Mesenchymal stem cell (in vitro differentiated cells and primary cell): ENCODE data around the gene JUND.
A peak's percentile ranks its signal among the peaks of the same experiment; 100 is the strongest.

ENCODE experiments used
- DNase-seq: peaks from one replicate; pipeline ENCODE4 v3.0.0-alpha.2; 2013
- H2AFZ ChIP-seq: one replicate; pipeline ENCODE4 v1.6.1; 2013; ENCODE audit warnings: low read depth, mild to moderate bottlenecking, control low read depth, inconsistent platforms, low read length, moderate library complexity
- H2AK5ac ChIP-seq: 2 replicates; pipeline ENCODE4 v1.6.1; 2013; ENCODE audit warnings: low read length, moderate library complexity, mild to moderate bottlenecking, inconsistent platforms; ENCODE audit not compliant: severe bottlenecking
- H2BK120ac ChIP-seq: one replicate; pipeline ENCODE4 v1.6.1; 2013; ENCODE audit warnings: low read depth, mild to moderate bottlenecking, inconsistent platforms, low read length, moderate library complexity
- H2BK12ac ChIP-seq, 2 experiments: one replicate each; pipeline ENCODE4 v1.6.1; 2013; ENCODE audit warnings: inconsistent platforms in 2 of 2, low read length in 2 of 2, mild to moderate bottlenecking in 2 of 2, moderate library complexity in 2 of 2, control low read depth in 1 of 2
- H2BK15ac ChIP-seq: one replicate; pipeline ENCODE4 v1.6.1; 2013; ENCODE audit warnings: mild to moderate bottlenecking, low read depth, inconsistent platforms; ENCODE audit not compliant: poor library complexity, severe bottlenecking
- H2BK5ac ChIP-seq: 2 replicates; pipeline ENCODE4 v1.6.1; 2013; ENCODE audit warnings: low read depth, mild to moderate bottlenecking, low read length, control low read depth, inconsistent platforms; ENCODE audit not compliant: poor library complexity, severe bottlenecking
- H3K14ac ChIP-seq, 2 experiments: one replicate each; pipeline ENCODE4 v1.6.1; 2013; ENCODE audit warnings: inconsistent platforms in 2 of 2, low read length in 2 of 2, control low read depth in 1 of 2, mild to moderate bottlenecking in 1 of 2, moderate library complexity in 1 of 2
- H3K18ac ChIP-seq, 2 experiments: one replicate each; pipeline ENCODE4 v1.6.1; 2013; ENCODE audit warnings: inconsistent platforms in 2 of 2, low read length in 2 of 2, control low read depth in 1 of 2, low read depth in 1 of 2, mild to moderate bottlenecking in 1 of 2
- H3K23ac ChIP-seq, 2 experiments: one replicate each; pipeline ENCODE4 v1.6.1; 2013; ENCODE audit warnings: inconsistent platforms in 2 of 2, low read length in 2 of 2, mild to moderate bottlenecking in 2 of 2, moderate library complexity in 2 of 2, control low read depth in 1 of 2
- H3K27ac ChIP-seq: 2 replicates; pipeline ENCODE4 v1.5.1; 2013; ENCODE audit warnings: mild to moderate bottlenecking, moderate library complexity, low read length, control low read depth, inconsistent platforms; ENCODE audit not compliant: poor library complexity, severe bottlenecking
- H3K27me3 ChIP-seq, 2 experiments: 2 replicates each; pipeline versions ENCODE4 v1.6.1 to v1.7.0; 2013; ENCODE audit warnings: low read length in 2 of 2, mild to moderate bottlenecking in 2 of 2, moderate library complexity in 2 of 2, control low read depth in 1 of 2, inconsistent platforms in 1 of 2; ENCODE audit not compliant: control insufficient read depth in 1 of 2, insufficient read depth in 1 of 2
- H3K36me3 ChIP-seq, 2 experiments: 2 replicates each; pipeline versions ENCODE4 v1.6.1 to v1.7.0; 2013; ENCODE audit warnings: low read length in 2 of 2, control low read depth in 1 of 2, inconsistent platforms in 1 of 2, low read depth in 1 of 2, mild to moderate bottlenecking in 1 of 2; ENCODE audit not compliant: insufficient read depth in 2 of 2, control insufficient read depth in 1 of 2
- H3K4ac ChIP-seq, 2 experiments: one replicate each; pipeline ENCODE4 v1.6.1; 2013; ENCODE audit warnings: inconsistent platforms in 2 of 2, low read length in 2 of 2, mild to moderate bottlenecking in 2 of 2, moderate library complexity in 2 of 2, control low read depth in 1 of 2, low read depth in 1 of 2
- H3K4me1 ChIP-seq: 2 replicates; pipeline ENCODE4 v1.6.1; 2013; ENCODE audit warnings: low read depth, low read length, control low read depth; ENCODE audit not compliant: control insufficient read depth, insufficient read depth
- H3K4me2 ChIP-seq: 2 replicates; pipeline ENCODE4 v1.6.1; 2013; ENCODE audit warnings: low read length, mild to moderate bottlenecking, inconsistent platforms; ENCODE audit not compliant: poor library complexity, severe bottlenecking
- H3K4me3 ChIP-seq, 2 experiments: 2 replicates each; pipeline versions ENCODE4 v1.5.1 to v1.7.0; 2013; ENCODE audit warnings: low read length in 2 of 2, mild to moderate bottlenecking in 2 of 2, control low read depth in 1 of 2, low read depth in 1 of 2; ENCODE audit not compliant: insufficient read depth in 1 of 2
- H3K79me1 ChIP-seq: replicated peaks from 2 replicates; pipeline ENCODE4 v1.6.1; 2013; ENCODE audit warnings: mild to moderate bottlenecking, control low read depth, low read length, inconsistent platforms; ENCODE audit not compliant: poor library complexity, severe bottlenecking
- H3K9ac ChIP-seq: 2 replicates; pipeline ENCODE4 v1.7.0; 2013; ENCODE audit warnings: mild to moderate bottlenecking, low read length, moderate library complexity
- H3K9me3 ChIP-seq: 2 replicates; pipeline ENCODE4 v1.7.0; 2013; ENCODE audit warnings: mild to moderate bottlenecking, low read length; ENCODE audit not compliant: control insufficient read depth
- H4K8ac ChIP-seq: one replicate; pipeline ENCODE4 v1.6.1; 2013; ENCODE audit warnings: inconsistent platforms, mild to moderate bottlenecking, low read length, moderate library complexity
- H4K91ac ChIP-seq: one replicate; pipeline ENCODE4 v1.6.1; 2013; ENCODE audit warnings: mild to moderate bottlenecking, low read length, inconsistent platforms
- WGBS: methylation state at CpG from one replicate; pipeline ENCODE4 v1.1.7; 2013; ENCODE audit warnings: mixed read lengths; 5-methylcytosine and 5-hydroxymethylcytosine counted together

JUND gene

GRCh38 chr19:18294467-18294864 lies 13.0 kb upstream of the JUND start:
- H2BK15ac ChIP-seq, result no peak overlapping the region
- no peaks in the 10 kb centered on the region for H3K9me3 ChIP-seq
- H3K4me2 ChIP-seq, result no peak overlapping the region
- H2AFZ ChIP-seq, result no peak overlapping the region
- peaks cover 38% of the 10 kb centered on the region for H3K4me1 ChIP-seq
- no peak overlapping the region for H3K27ac ChIP-seq
- no peak overlapping the region for H2BK5ac ChIP-seq
- 73% methylated on average over 4 of the region's 9 CpGs for WGBS
- H3K27me3 ChIP-seq, result no peaks in the 10 kb centered on the region
- no peak overlapping the region for H2BK120ac ChIP-seq
- H3K14ac ChIP-seq, result no peak overlapping the region
- H3K4me3 ChIP-seq, result no peak overlapping the region
- no peak overlapping the region for H3K4ac ChIP-seq
- H2BK12ac ChIP-seq, result no peak overlapping the region
- no peak overlapping the region for H3K9ac ChIP-seq
- no peaks in the 10 kb centered on the region for H3K36me3 ChIP-seq
- no peaks in the 10 kb centered on the region for H3K79me1 ChIP-seq
- H4K91ac ChIP-seq, result peak overlapping the region; percentile 70
- no peak overlapping the region for H3K18ac ChIP-seq
- no peak overlapping the region for H4K8ac ChIP-seq
- H2AK5ac ChIP-seq, result no peak overlapping the region
- DNase-seq, result no peak
- no peak overlapping the region for H3K23ac ChIP-seq

- H3K9ac ChIP-seq, result peak overlapping the region; percentile 94
- DNase-seq, result no peak
Observed at GRCh38 chr19:18293642-18294466, 12.4 kb upstream of the JUND start.

GRCh38 chr19:18292810-18293641 lies 11.6 kb upstream of the JUND start:
- peak overlapping the region; percentile 94 for H3K9ac ChIP-seq
- peak; percentile 78 for DNase-seq
- peak overlapping the region; percentile 79 for H2BK5ac ChIP-seq
- H3K27ac ChIP-seq, result peak overlapping the region; percentile 91
- peak overlapping the region; percentile 75 for H3K4me2 ChIP-seq
- H2BK15ac ChIP-seq, result peak overlapping the region; percentile 96
- peak overlapping the region; percentile 72 for H2AK5ac ChIP-seq
- peak overlapping the region; percentile 95 for H4K8ac ChIP-seq
- 11% methylated on average over 30 of the region's 31 CpGs for WGBS
- H3K36me3 ChIP-seq, result no peaks in the 10 kb centered on the region
- H3K4ac ChIP-seq, result peak overlapping the region; percentile 61 to 95
- peak overlapping the region; percentile 81 for H2AFZ ChIP-seq
- peak overlapping the region; percentile 62 to 99 for H2BK12ac ChIP-seq
- H3K79me1 ChIP-seq, result no peaks in the 10 kb centered on the region
- H3K4me3 ChIP-seq, result peak overlapping the region; percentile 66 to 79
- peak overlapping the region; percentile 98 for H4K91ac ChIP-seq
- peak overlapping the region in 1 of 2 experiments; percentile 95 for H3K14ac ChIP-seq
- H3K9me3 ChIP-seq, result no peaks in the 10 kb centered on the region
- no peaks in the 10 kb centered on the region for H3K27me3 ChIP-seq
- peak overlapping the region in 1 of 2 experiments; percentile 46 for H3K23ac ChIP-seq
- H2BK120ac ChIP-seq, result peak overlapping the region; percentile 94
- H3K18ac ChIP-seq, result peak overlapping the region; percentile 81 to 98
- H3K4me1 ChIP-seq, result peaks cover 37% of the 10 kb centered on the region

More at GRCh38 chr19:18293642-18294466, 12.4 kb upstream of the JUND start:
- H3K79me1 ChIP-seq, result no peaks in the 10 kb centered on the region
- H4K91ac ChIP-seq, result peak overlapping the region; percentile 76
- peak overlapping the region in 1 of 2 experiments; percentile 91 for H3K18ac ChIP-seq
- no peaks in the 10 kb centered on the region for H3K9me3 ChIP-seq
- H2BK120ac ChIP-seq, result no peak overlapping the region
- WGBS, result 84% methylated on average over 17 of the region's 18 CpGs
- peaks cover 36% of the 10 kb centered on the region for H3K4me1 ChIP-seq
- peak overlapping the region; percentile 38 for H3K4me2 ChIP-seq
- H2BK15ac ChIP-seq, result no peak overlapping the region
- H3K27ac ChIP-seq, result peak overlapping the region; percentile 72
- peak overlapping the region in 1 of 2 experiments; percentile 95 for H3K14ac ChIP-seq
- peak overlapping the region in 1 of 2 experiments; percentile 79 for H3K4me3 ChIP-seq
- H3K4ac ChIP-seq, result peak overlapping the region; percentile 61 to 95
- H3K23ac ChIP-seq, result no peak overlapping the region
- peak overlapping the region; percentile 95 for H4K8ac ChIP-seq
- H2AK5ac ChIP-seq, result peak overlapping the region; percentile 72
- no peaks in the 10 kb centered on the region for H3K27me3 ChIP-seq
- no peak overlapping the region for H2AFZ ChIP-seq
- no peak overlapping the region for H2BK5ac ChIP-seq
- H2BK12ac ChIP-seq, result peak overlapping the region; percentile 62 to 99
- no peaks in the 10 kb centered on the region for H3K36me3 ChIP-seq

- Histone ChIP-seq H3K36me3 (no peaks in the 10 kb centered on the region), H3K9me3 (no peaks in the 10 kb centered on the region), H2BK120ac (peak overlapping the region; percentile 94), H4K8ac (peak overlapping the region; percentile 88), H3K27me3 (no peaks in the 10 kb centered on the region), H3K23ac (peak overlapping the region in 1 of 2 experiments; percentile 68), H2AFZ (no peak overlapping the region), H3K4me2 (peak overlapping the region; percentile 75), H3K14ac (no peak overlapping the region), H2BK15ac (peak overlapping the region; percentile 96), H3K27ac (peak overlapping the region; percentile 91), H3K4ac (peak overlapping the region; percentile 27 to 45), H2AK5ac (peak overlapping the region; percentile 27), H2BK5ac (peak overlapping the region; percentile 79), H3K4me3 (peak overlapping the region; percentile 66 to 79), H3K9ac (peak overlapping the region; percentile 94), H4K91ac (peak overlapping the region; percentile 98), H3K79me1 (no peaks in the 10 kb centered on the region), H3K18ac (peak overlapping the region; percentile 81 to 98), H3K4me1 (peaks cover 40% of the 10 kb centered on the region), H2BK12ac (peak overlapping the region; percentile 20 to 95)
- 2% methylated on average over 16 of the region's 20 CpGs for WGBS
- no peak for DNase-seq
Observed at GRCh38 chr19:18292462-18292809, 11.0 kb upstream of the JUND start.
